T-helper 2 cell treated with Interferon-gamma antibody and Interleukin-4, amounts not matched to agents 100 ng/mL and 5 ng/mL, for 36 hours (primary cell): ENCODE measurements around the gene P2RX5. TPM values are rescaled to one million over a fixed set of nuclear protein-coding genes. Genes with fewer than 3 reads are reported as not detected.
"Not testable (repeated sequence)": the region's sequence is repeated elsewhere in the genome, so short reads cannot be mapped to it uniquely, and the experiment has no call there.

Source experiments
- intact Hi-C: fragments of 100-400 bp; cut with micrococcal nuclease; formaldehyde crosslinking; loops from one replicate; pipeline ENCODE4 v1.15.1; 2023
- total RNA-seq: library from RNA; stranded (reverse); gene quantifications from 2 replicates; pipeline ENCODE4 v1.2.3, GENCODE V29; 2022

Gene P2RX5
- total RNA-seq, 1 donor from 2014 or later, result 71.5 TPM

DNA sequence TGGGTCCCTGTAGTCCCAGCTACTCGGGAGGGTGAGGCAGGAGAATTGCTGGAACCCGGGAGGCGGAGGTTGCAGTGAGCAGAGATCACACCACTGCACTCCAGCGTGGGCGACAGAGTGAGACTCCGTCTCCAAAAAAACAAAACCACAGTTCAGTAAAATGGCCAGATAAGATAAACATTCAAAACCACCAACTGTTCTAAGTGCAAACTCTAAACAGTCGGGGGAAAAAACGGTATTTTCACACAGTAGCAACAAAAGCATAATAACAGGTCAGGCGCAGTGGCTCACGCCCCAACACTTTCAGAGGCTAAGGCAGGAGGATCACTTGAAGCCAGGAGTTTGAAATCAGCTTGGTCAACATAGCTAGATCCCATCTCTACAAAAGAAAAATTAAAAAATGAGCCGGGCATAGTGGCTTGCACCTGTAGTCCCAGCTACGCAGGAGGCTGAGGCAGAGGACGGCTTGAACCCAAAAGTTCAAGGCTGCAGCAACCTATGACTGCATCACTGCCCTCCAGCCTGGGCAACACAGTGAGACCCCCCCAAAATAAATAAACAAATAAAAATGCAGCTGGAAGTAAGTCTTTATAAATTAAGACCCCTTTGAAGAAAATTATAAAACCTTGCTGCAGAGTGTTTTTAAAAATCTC lies 17.0 kb upstream of the P2RX5 start:
- intact Hi-C loops, result loop anchor here (5.0 kb wide), 1 partner anchor 46 kb away; the partner anchor contains the start of genes EMC6 and TAX1BP3

DNA sequence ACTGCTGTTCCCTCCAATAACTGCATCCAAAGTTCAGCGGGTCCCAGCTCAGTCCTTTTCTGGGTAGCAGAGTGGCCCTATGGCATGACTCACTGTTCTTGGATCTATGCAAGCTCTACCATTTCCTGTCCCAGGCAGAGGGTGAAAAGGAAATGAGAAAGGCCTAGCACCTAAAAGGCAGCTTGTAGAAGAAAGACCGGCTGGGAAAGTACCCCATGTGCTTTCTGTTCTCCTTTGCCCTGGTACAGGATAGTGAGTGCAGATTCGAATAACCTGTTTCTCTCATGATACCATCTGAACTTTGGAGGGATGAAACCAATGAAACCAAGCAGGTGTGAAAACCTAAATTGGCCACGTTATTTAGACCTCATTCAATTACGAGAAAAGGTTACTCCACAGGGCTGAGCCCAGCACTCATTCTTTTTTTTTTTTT lies 15.0 kb upstream of the P2RX5 start:
- intact Hi-C loops, result loop anchor here (1.0 to 5.0 kb wide), 3 partner anchors 12 to 44 kb away; partner anchors contain the start of genes EMC6, HASPIN, P2RX5 and TAX1BP3

GRCh38 chr17:3708366-3708765 lies 12.4 kb upstream of the P2RX5 start:
- intact Hi-C loops, result no loop called here

DNA sequence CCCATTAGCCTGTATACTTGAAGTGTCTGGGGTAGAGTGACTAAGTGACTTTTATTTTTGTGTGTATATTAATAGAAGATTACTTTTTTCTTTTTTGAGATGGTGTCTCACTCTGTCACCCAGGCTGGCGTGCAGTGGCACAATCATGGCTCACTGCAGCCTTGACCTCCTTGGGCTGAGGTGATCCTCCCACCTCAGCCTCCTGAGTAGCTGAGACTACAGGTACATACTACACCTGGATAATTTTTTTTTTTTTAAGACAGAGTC lies 9.7 kb upstream of the P2RX5 start:
- intact Hi-C loops, result not testable (repeated sequence)

DNA sequence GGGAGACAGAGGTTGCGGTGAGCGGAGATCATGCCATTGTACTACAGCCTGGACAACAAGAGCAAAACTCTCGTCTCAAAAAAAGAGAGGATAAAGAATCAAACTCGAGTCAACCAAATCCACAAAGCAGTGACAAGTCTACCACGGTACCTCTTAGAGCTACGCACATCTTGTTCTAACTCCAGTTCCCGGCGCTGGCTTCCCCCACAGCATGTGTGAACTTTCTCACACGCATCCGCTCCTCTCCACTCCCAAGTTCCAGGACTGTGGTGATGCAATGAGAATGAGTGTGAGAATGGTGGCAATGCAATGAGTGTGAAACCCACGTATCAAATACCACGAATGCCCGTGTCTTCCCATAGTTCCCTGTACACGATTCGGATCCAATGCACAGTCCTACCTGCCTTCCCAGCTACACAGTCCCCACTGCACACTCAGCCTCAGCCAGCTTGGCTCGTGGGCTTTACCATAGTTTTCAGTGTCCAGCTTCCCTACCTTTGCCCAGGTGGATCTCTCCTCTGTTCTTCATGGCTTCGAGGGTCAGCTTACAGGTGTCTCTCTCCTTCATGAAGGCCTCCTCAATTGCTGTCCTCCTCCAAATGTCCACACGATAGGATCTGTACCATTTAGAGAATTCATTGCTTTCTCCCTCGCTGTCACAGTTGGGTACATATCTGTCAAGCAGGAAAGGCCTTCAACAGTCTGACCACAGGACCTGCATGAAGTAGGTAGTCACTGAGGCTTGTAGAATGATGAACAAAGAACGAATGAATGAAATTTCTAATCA lies 9.2 kb upstream of the P2RX5 start:
- intact Hi-C loops, result no loop called here

- intact Hi-C loops, result not testable (repeated sequence)
Measured at GRCh38 chr17:3702041-3702539, 6.1 kb upstream of the P2RX5 start.

- intact Hi-C loops, result no loop called here
Measured at GRCh38 chr17:3699951-3700350, 4.0 kb upstream of the P2RX5 start.

DNA sequence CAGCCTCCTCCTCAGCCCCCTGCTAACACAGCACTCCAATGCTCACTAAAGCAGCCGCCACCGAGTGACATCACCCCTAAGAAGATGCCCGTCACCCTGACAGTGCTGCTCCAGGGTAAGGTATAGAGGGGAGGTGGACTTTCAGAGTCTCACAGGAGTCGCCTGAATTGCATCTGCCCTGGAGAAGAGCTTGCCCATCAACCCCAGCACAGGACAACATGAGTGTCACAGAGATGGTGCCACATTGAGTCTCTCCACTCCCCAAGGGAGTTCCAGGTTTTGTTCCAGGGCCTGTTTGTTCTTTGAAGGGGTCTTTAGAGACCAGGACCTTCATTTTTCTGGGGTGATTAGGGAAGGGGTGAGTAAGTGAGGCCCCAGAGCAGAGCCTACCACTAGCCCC lies 2.2 kb upstream of the P2RX5 start:
- intact Hi-C loops, result no loop called here

GRCh38 chr17:3697103-3697476 lies 1.1 kb upstream of the P2RX5 start:
- intact Hi-C loops, result no loop called here

- intact Hi-C loops, result no loop called here
Measured at GRCh38 chr17:3695129-3695722, 729 bp downstream of the P2RX5 start.

GRCh38 chr17:3693829-3694231 lies 2.1 kb downstream of the P2RX5 start:
- intact Hi-C loops, result no loop called here

DNA sequence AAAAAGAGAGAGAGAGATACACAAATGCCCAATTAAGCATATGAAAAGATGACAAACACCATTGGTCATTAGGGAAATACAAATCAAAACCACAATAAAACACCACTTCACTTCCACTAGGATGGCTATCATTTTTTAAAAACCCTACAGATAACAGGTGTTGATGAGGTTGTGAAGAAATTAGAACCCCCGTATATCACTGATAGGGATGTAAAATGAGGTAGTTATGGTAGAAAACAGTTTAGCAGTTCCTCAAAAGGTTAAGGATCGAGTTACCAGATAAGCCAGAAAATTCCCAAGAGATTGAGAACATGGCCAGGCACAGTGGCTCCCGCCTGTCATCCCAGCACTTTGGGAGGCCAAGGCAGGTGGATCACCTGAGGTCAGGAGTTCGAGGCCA lies 2.8 kb downstream of the P2RX5 start:
- intact Hi-C loops, result no loop called here

GRCh38 chr17:3692346-3692745 lies 3.6 kb downstream of the P2RX5 start:
- intact Hi-C loops, result no loop called here

GRCh38 chr17:3691617-3692067 lies 4.3 kb downstream of the P2RX5 start:
- intact Hi-C loops, result no loop called here

DNA sequence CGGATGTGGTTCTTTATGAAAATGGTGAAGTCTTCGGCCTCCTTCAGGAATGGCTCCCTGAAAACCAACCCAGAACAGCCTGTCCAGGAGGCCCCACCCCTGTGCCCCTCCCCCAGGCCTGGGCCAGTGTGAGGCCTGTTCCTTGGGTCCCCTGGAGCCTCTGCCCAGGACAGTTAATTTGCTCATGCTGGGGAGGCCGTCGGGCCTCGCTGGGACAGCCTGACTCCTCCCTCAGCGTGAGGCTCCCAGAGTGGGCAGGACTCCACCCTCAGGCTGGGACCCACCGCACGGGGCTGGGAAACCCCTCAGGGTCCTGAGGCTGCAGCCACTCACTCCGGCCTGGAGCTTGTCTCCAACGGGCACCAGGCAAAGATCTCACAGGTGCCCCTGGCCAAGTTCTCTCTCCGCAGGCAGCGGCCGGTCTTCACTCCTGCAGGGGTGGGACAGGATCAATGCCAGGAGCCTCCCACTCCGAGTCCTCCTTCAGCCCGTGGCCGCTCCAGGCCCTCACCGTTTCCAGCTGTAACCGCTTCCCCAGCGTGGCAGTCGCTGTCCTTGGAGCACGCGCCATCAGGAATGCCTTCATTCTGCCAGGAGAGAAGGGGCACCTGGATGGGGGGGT lies 5.8 kb downstream of the P2RX5 start:
- intact Hi-C loops, result no loop called here

DNA sequence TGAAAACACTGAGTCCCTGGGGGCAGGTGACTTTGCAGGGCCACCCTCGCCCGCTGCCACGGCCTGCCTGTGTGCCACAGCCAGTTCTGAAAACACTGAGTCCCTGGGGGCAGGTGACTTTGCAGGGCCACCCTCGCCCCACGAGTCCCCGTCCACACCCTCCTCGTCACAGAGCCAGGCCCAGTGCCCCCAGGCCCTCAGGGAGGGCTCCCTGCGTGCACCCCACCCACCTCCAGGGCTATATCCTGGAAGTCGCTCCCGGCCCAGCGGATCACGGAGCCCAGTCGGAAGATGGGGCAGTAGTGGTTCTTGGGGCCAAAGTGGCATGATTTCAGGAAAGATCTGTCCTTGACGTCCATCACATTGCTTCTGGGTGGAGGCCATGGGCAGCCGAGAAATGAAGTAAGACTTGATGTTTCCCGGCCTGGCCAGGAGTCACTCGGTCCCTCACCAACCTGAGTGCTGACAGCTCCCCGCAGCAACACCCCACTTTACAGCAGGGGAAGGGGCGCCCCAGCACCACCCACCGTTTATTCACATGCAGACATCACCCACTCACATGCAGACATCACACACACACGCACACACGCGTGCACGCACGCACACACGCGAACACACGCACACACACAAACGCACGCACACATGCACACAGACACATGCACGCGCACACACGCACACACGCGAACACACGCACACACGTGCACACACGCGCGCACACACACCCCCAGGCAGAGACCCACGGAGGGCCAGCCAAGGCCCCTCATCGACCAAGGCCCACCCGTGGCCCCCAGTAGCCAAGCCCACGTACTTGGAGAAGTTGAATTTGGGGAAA lies 6.5 kb downstream of the P2RX5 start:
- intact Hi-C loops, result no loop called here

DNA sequence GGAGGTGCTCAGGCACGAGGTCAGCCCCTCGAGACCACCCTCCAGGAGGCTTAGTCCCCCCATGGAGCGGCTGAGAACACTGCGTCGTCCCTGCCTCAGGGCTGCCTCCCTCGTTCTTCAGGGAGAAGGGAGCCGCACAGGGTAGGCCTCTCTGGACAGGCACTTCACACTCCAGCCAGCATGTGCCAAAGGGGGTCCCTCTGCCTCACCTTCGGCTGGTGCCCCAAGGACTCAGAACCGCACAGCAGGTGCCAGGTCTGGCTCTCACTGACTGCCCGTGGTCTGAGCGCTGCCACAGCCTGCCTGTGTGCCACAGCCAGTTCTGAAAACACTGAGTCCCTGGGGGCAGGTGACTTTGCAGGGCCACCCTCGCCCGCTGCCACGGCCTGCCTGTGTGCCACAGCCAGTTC lies 7.1 kb downstream of the P2RX5 start:
- intact Hi-C loops, result no loop called here

DNA sequence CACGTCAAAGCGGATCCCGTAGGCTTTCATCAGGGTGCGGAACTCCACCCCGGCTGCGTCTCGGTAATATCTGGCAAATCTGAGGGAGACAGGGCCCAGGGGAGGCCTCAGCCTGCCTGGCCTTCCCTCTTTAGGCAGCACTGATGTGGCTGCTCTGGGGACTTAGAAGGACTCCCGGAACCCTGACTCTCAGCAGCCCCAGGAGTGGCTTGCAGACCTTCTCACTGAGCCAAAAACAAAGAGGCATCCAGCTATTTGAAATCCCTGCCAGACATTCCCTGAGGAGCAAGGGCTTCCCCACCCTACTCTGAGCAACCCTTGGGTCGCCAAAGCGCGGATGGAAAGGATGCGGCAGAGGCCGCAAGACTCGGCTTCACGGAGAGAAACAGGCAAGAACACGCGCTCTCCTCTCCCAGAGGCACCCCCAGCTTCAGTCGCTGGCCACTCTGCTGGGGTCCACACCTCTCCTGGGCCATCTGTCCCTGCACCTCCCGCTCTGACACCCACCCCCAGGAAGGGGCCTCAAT lies 7.9 kb downstream of the P2RX5 start:
- intact Hi-C loops, result no loop called here

- intact Hi-C loops, result no loop called here
Measured at GRCh38 chr17:3685174-3685573, 10.8 kb downstream of the P2RX5 start.

DNA sequence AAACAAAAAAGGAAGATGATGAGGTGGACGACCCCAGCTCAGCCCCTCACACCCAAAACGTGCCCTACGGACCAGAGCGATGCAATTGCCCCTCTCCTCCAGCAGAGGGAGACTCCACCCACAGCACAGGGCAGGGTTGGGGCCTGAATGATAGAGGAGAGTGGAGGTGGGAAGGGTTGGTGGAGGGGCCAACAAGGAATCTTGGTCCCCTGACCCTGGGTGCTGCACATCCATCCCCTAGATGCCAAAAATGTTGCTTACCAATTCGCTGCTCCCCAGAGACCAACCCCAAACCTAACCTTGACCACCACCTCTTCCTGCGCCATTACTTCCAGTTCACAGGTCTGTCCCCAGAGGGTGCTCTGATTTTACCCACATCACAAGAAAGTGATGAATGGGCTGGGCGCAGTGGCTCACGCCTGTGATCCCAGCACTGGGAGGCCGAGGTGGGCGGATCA lies 12.9 kb downstream of the P2RX5 start:
- intact Hi-C loops, result loop anchor here (2.0 kb wide), 2 partner anchors 40 to 144 kb away; partner anchors contain the start of gene HASPIN
